Epithelial cell of esophagus (primary cell): ENCODE measurements around the gene FCRL1.

Experiments used
- DNase-seq: peaks from one replicate; pipeline ENCODE4 v3.0.0; 2010; ENCODE audit warnings: low read depth
- H3K4me3 ChIP-seq: 2 replicates; pipeline ENCODE4 v1.5.1; 2011; ENCODE audit warnings: mild to moderate bottlenecking, low read length, control low read depth
- CTCF ChIP-seq: IDR thresholded peaks from 2 replicates; pipeline ENCODE4 v1.5.1; 2011; ENCODE audit warnings: low read depth, mild to moderate bottlenecking, low read length, control low read depth, inconsistent platforms; ENCODE audit not compliant: insufficient read depth; ENCODE audit errors: missing control alignments

Gene FCRL1

GRCh38 chr1:157806431-157807149 lies 13.3 kb downstream of the FCRL1 start:
- no peak overlapping the region for H3K4me3 ChIP-seq
- no peak for DNase-seq

GRCh38 chr1:157803851-157804250 lies 16.1 kb downstream of the FCRL1 start:
- H3K4me3 ChIP-seq, result no peak overlapping the region
- DNase-seq, result no peak
- no peak for TF ChIP-seq CTCF

More at GRCh38 chr1:157806431-157807149, 13.3 kb downstream of the FCRL1 start:
- TF ChIP-seq CTCF, result no peak

- H3K4me3 ChIP-seq, result no peak overlapping the region
- DNase-seq, result no peak
- no peak for TF ChIP-seq CTCF
Observed at GRCh38 chr1:157799996-157800395, 19.9 kb downstream of the FCRL1 start.

- no peak for TF ChIP-seq CTCF
- no peak overlapping the region for H3K4me3 ChIP-seq
- DNase-seq, result peak; percentile 83
Observed at GRCh38 chr1:157798211-157798610, 21.7 kb downstream of the FCRL1 start.

- H3K4me3 ChIP-seq, result no peak overlapping the region
Observed at GRCh38 chr1:157785248-157785647, 34.7 kb downstream of the FCRL1 start.

GRCh38 chr1:157784801-157785200 lies 35.1 kb downstream of the FCRL1 start:
- no peak for TF ChIP-seq CTCF
- no peak overlapping the region for H3K4me3 ChIP-seq
- no peak for DNase-seq

More at GRCh38 chr1:157785248-157785647, 34.7 kb downstream of the FCRL1 start:
- DNase-seq, result no peak
- no peak for TF ChIP-seq CTCF

GRCh38 chr1:157782931-157783330 lies 37.0 kb downstream of the FCRL1 start:
- no peak for TF ChIP-seq CTCF
- DNase-seq, result no peak
- no peak overlapping the region for H3K4me3 ChIP-seq
